ENCODE data around the gene EIF3CL.
"Not testable (repeated sequence)": the region's sequence is repeated elsewhere in the genome, so short reads cannot be mapped to it uniquely, and the experiment has no call there.

The EIF3CL gene

DNA sequence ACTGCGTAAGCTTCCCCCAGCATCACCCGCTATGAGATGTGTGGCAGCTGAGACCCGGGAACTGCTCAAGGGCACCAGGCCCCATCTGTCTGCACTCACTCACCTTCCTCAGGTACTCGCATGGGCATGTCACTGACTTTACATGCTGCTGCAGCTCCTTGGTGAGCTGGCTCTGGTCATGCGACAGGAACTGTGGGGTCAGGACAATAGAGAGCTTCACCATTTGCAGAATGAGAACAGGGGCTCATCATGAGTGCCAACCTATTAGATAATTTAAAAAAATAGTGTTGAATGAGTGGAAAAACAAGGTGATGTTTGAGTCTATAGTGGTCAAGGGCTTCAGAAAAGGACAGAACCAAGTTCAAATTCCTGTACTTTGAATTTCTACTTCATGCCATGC is 41.0 kb downstream of the EIF3CL start:
- DNase-seq: not testable (repeated sequence)

DNA sequence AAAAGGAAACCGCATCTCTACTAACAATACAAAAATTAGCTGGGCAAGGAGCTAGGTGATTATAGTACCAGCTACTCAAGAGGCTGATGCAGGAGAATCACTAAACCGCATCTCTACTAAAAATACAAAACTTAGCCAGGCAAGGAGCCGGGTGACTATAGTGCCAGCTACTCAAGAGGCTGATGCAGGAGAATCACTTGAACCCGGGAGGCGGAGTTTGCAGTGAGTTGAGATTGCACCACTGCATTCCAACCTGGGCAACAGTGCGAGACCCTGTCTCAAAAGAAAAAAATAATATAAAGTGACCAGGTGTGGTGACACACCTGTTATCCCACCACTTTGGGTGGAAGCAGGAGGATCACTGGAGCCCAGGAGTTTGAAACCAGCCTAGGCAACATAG is 65.4 kb downstream of the EIF3CL start:
- not testable (repeated sequence) for DNase-seq

DNA sequence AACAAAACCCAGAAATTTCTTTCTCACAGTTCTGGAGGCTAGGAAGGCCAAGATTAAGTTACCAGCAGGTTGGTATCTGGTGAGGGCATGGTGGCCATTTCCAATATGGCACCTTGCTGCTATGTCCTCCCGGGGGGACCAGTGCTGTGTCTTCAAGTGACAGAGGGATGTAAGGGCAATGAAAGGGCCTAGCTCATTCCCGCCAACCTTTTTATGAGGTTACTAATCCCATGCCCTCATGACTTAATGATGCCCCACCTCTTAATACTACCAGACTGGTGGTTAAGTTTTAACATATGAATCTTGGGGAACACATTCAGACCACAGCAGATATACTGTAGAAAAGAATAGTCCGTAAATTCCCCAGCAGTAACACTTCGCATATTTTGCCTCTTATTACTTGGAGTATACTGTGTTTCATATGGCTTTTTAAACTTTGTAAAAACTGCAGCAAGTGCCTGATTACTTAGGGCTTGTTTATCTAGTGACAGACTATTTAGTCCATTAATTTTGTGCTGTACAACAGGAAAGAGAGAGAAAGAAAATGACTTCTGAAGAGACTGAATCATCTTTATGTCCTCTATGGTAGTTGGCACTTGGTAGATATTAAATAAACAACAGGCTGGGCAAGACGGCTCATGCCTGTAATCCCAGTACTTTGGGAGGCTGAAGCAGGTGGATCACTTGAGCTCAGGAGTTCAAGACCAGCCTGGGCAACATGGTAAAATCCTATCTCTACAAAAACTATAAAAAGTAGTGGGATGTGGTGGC is 66.5 kb downstream of the EIF3CL start:
- not testable (repeated sequence) for DNase-seq

DNA sequence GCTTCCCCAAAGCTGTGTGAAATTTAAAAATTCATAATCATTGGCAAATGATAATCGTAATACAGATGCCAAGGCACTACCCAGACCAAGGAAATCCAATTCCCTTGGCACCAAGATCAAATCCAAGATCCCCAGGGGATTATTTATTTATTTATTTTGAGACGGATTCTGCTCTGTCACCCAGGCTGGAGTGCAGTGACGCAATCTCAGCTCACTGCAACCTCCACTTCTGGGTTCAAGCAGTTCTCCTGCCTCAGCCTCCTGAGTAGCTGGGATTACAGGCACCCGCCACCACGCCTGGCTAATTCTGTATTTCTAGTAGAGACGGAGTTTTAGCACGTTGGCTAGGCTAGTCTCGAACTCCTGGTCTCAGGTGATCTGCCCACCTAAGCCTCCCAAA is 68.0 kb downstream of the EIF3CL start:
- DNase-seq: not testable (repeated sequence)

DNA sequence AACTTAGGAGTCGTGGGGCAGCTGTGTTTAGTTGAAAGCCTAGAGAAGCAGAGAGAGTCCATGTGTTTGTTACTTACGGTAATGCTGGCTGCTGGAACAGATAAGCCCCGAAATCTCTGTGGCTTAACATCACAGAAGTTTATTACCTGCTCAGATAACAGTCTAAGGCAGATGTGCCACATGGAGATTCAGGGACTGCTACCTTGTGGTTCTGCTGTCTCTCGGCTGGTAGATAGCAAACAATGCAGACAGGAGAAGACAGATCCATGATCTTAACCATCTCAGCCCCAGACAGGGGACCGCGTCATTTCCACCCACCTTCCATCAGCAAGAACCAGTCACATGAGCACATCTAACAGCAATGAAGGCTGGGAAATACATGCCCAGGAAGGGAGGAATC is 71.0 kb downstream of the EIF3CL start:
- DNase-seq: not testable (repeated sequence)

DNA sequence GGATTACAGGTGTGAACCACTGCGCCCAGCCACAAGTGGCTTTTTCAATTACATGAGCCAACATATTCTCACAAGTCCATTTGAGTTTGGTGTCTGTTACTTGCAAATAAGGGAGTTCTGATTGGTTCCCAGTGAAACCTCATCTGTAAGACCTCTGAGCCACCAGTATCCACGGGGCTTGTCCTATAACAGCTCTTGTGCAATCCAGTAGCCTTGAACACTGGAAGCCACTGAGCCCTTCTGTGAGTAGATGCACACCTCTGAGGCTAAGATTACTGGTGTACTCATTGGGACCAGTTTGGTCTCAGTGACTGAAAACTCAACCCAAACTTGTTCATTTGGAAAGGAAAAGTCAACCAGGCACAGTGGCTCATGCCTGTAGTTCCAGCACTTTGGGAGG is 72.7 kb downstream of the EIF3CL start:
- DNase-seq: not testable (repeated sequence)

- DNase-seq: not testable (repeated sequence)
These were observed 73.4 kb downstream of the EIF3CL start for GRCh38 chr16:28330232-28330631.
